K562 (cell line): ENCODE data around the gene WNT11. TPM values are rescaled to one million over a fixed set of nuclear protein-coding genes. Genes with fewer than 3 reads are reported as not detected.

Experiments
- ATAC-seq: fragments of 200-7000 bp; cut with Tn5 transposase; 3 replicates; pipeline ENCODE4 v1.9.1; 2020; ENCODE audit warnings: moderate library complexity
- BruUV-seq: library from RNA; stranded (reverse); fragments of 400-500 nt; replicated peaks from 2 replicates; lab custom pipeline; 2021; lab: Mats Ljungman, UMichigan
- CTCF ChIA-PET: fragments of 300-600 bp; formaldehyde crosslinking; extraction: SDS; loops from one replicate; lab custom pipeline; 2021; ENCODE audit warnings: low intra/inter-chr PET ratio; lab: Yijun Ruan, JAX
- POLR2A ChIA-PET: fragments of 300-600, 350-650 bp; sonication (Branson Sonifier 250); formaldehyde crosslinking; extraction: SDS; loops from one replicate; lab custom pipeline; 2021; ENCODE audit warnings: antibody characterized with exemption, inconsistent platforms; lab: Yijun Ruan, JAX
- DNase-seq, 4 experiments: peaks; one replicate each; pipeline versions ENCODE4 v3.0.0 to v3.0.0-alpha.2; 2011 to 2018; ENCODE audit warnings: low spot score in 3 of 4, mixed read lengths in 3 of 4; ENCODE audit errors: extremely low read depth in 1 of 4
- FAIRE-seq: peaks from 2 replicates; lab custom pipeline; 2011; peaks lifted over from hg19 to GRCh38; lab: Jason Lieb, UNC
- H2AFZ ChIP-seq: 2 replicates; pipeline ENCODE4 v1.6.0; 2011; ENCODE audit warnings: low read depth, low read length, control low read depth, inconsistent platforms
- H3K27ac ChIP-seq: fragments of 200-600 bp; 3 replicates; pipeline ENCODE4 v1.8.0; 2011; ENCODE audit warnings: low read depth, mild to moderate bottlenecking, control low read depth, inconsistent platforms, low read length, moderate library complexity, mixed read lengths; ENCODE audit errors: extremely low read depth
- H3K27me3 ChIP-seq, 2 experiments: fragments of 300-600 bp in 1 of 2; 2 replicates in 1 of 2; 3 replicates in 1 of 2; pipeline versions ENCODE4 v1.6.0 to v1.8.0; 2011; ENCODE audit warnings: inconsistent platforms in 2 of 2, low read length in 2 of 2, mild to moderate bottlenecking in 1 of 2, mixed read lengths in 1 of 2, moderate library complexity in 1 of 2; ENCODE audit not compliant: control insufficient read depth in 2 of 2, insufficient read depth in 2 of 2
- H3K36me3 ChIP-seq: fragments of 300-600 bp; 3 replicates; pipeline ENCODE4 v1.8.0; 2011; ENCODE audit warnings: mild to moderate bottlenecking, low read length, inconsistent platforms; ENCODE audit not compliant: control insufficient read depth, insufficient read depth
- H3K4me1 ChIP-seq, 2 experiments: fragments of 200-600 bp in 1 of 2; replicated peaks in 1 of 2; 2 replicates in 1 of 2; 3 replicates in 1 of 2; pipeline versions ENCODE4 v1.5.1 to v1.8.0; 2011; ENCODE audit warnings: inconsistent platforms in 2 of 2, low read length in 2 of 2, mild to moderate bottlenecking in 1 of 2, mixed read lengths in 1 of 2, moderate library complexity in 1 of 2; ENCODE audit not compliant: control insufficient read depth in 2 of 2, insufficient read depth in 2 of 2
- H3K4me2 ChIP-seq: 2 replicates; pipeline ENCODE4 v1.6.1; 2011; ENCODE audit warnings: low read length, control low read depth, inconsistent platforms, mixed read lengths; ENCODE audit not compliant: insufficient read depth
- H3K4me3 ChIP-seq: fragments of 200-600 bp; sonication (generic), shearing (Covaris generic); 2 replicates; pipeline ENCODE4 v1.5.1; 2016; ENCODE audit warnings: control low read depth, inconsistent platforms
- H3K79me2 ChIP-seq: fragments of 200-600 bp; 3 replicates; pipeline ENCODE4 v1.8.0; 2011; ENCODE audit warnings: low read length, inconsistent platforms; ENCODE audit not compliant: control insufficient read depth, insufficient read depth
- H3K9ac ChIP-seq, 2 experiments: 2 replicates each; pipeline versions ENCODE4 v1.6.0 to v1.6.1; 2011; ENCODE audit warnings: low read depth in 2 of 2, low read length in 2 of 2, control low read depth in 1 of 2, inconsistent platforms in 1 of 2, mild to moderate bottlenecking in 1 of 2, mixed read lengths in 1 of 2; ENCODE audit not compliant: insufficient read depth in 1 of 2
- H3K9me1 ChIP-seq: one replicate; pipeline ENCODE4 v1.6.0; 2011; ENCODE audit warnings: inconsistent platforms, mild to moderate bottlenecking, low read length, moderate library complexity; ENCODE audit not compliant: control insufficient read depth, insufficient read depth
- H3K9me3 ChIP-seq: replicated peaks from 2 replicates; pipeline ENCODE4 v1.5.1; 2011; ENCODE audit warnings: low read depth, low read length, inconsistent platforms; ENCODE audit not compliant: control insufficient read depth, insufficient read depth
- H4K20me1 ChIP-seq: replicated peaks from 2 replicates; pipeline ENCODE4 v1.6.1; 2011; ENCODE audit warnings: low read length, inconsistent platforms, mixed read lengths; ENCODE audit not compliant: control insufficient read depth, insufficient read depth
- AFF1 ChIP-seq, 2 experiments: fragments of 450-650 bp; IDR thresholded peaks; 2 replicates each; pipeline ENCODE4 v1.6.1; 2018; ENCODE audit warnings: mild to moderate bottlenecking in 2 of 2, low read depth in 1 of 2; ENCODE audit not compliant: partially characterized antibody in 2 of 2
- CHD1 ChIP-seq: fragments of 200-600 bp; sonication (generic); IDR thresholded peaks from one replicate; pipeline ENCODE4 v1.6.1; 2012; ENCODE audit warnings: mild to moderate bottlenecking, moderate library complexity, low read length, inconsistent platforms
- FOXA1 ChIP-seq: fragments of 450-650 bp; IDR thresholded peaks from 2 replicates; pipeline ENCODE4 v1.6.1; 2016; ENCODE audit warnings: mild to moderate bottlenecking, borderline replicate concordance
- IRF1 ChIP-seq: sonication (generic); formaldehyde crosslinking; IDR thresholded peaks from 2 replicates; pipeline ENCODE4 v1.8.0; 2022; ENCODE audit warnings: missing genetic modification reagents, mild to moderate bottlenecking, borderline replicate concordance
- MED1 ChIP-seq: sonication (generic); formaldehyde crosslinking; IDR thresholded peaks from 2 replicates; pipeline ENCODE4 v1.8.1; 2023; ENCODE audit warnings: missing genetic modification reagents, borderline replicate concordance
- NCOA6 ChIP-seq: fragments of 450-650 bp; IDR thresholded peaks from 2 replicates; pipeline ENCODE4 v1.6.1; 2017; ENCODE audit warnings: mild to moderate bottlenecking
- TAF9B ChIP-seq: fragments of 450-650 bp; IDR thresholded peaks from 2 replicates; pipeline ENCODE4 v1.6.1; 2018; ENCODE audit warnings: mild to moderate bottlenecking; ENCODE audit not compliant: partially characterized antibody
- ZNF41 ChIP-seq: fragments of 250-450 bp; sonication (Bioruptor Pico); conservative IDR thresholded peaks from 2 replicates; pipeline ENCODE4 v1.4.0; 2020; ENCODE audit warnings: mild to moderate bottlenecking
- ZNF668 ChIP-seq: fragments of 250-450 bp; sonication (Bioruptor Pico); IDR thresholded peaks from 2 replicates; pipeline ENCODE4 v1.8.0; 2022; ENCODE audit warnings: mild to moderate bottlenecking, inconsistent platforms
- WGBS: fragments of 100-300 bp; shearing (Covaris generic); methylation state at CpG from one replicate; pipeline ENCODE4 v1.1.6; 2016; ENCODE audit warnings: low coverage, mixed read lengths; ENCODE audit not compliant: insufficient coverage; ENCODE audit errors: missing lambda C conversion rate; 5-methylcytosine and 5-hydroxymethylcytosine counted together
- in situ Hi-C: fragments of 300-500 bp; cut with MboI; formaldehyde crosslinking; loops from 4 replicates; pipeline ENCODE4 v1.15.0; 2018; ENCODE audit warnings: inconsistent platforms, mixed read lengths
- intact Hi-C: fragments of 100-400 bp; cut with micrococcal nuclease; formaldehyde crosslinking; loops from 2 replicates; pipeline ENCODE4 v1.14.2; 2022
- polyA plus RNA-seq, 8 experiments: library from polyadenylated mRNA; depleted of rRNA in 4 of 8; stranded (reverse) in 5 of 8; unstranded in 3 of 8; fragments of >200 nt; fragmentation: Nextera tagmentation in 2 of 8; fragmentation: Illumina TruSeq in 1 of 8; extraction: Ambion mirVana in 2 of 8; extraction: Trizol in 1 of 8; gene quantifications; 2 replicates each; pipeline versions ENCODE4 v1.2.1 to v1.2.3, GENCODE V29; 2011 to 2014; ENCODE audit warnings: inconsistent platforms in 1 of 8, missing spikeins in 1 of 8
- total RNA-seq, 7 experiments: library from RNA; depleted of rRNA in 6 of 7; stranded (reverse); fragments of >200 nt in 6 of 7; fragmentation: Illumina TruSeq in 2 of 7; extraction: Trizol in 2 of 7; gene quantifications; 2 replicates each; pipeline versions ENCODE4 v1.2.1 to v1.2.3, GENCODE V29; 2011 to 2021; ENCODE audit warnings: low replicate concordance in 1 of 7

WNT11 gene
- total and polyA plus RNA-seq, 9 of the 15 experiments (the other 6 are each of a cell fraction or from before 2014, with no cell fraction given) = 0.03 to 0.20 (median 0.09) TPM; not detected in 4

- no peaks in the 10 kb centered on the region for H3K36me3 ChIP-seq
- H3K79me2 ChIP-seq = no peaks in the 10 kb centered on the region
- H3K4me2 ChIP-seq = no peak overlapping the region
- FAIRE-seq (no peak), ATAC-seq (no peak), DNase-seq (no peak)
- peaks cover 10 to 42% of the 10 kb centered on the region in 2 experiments; a peak in 4 of 5 replicates for H3K4me1 ChIP-seq
- ChIA-PET POLR2A (interaction anchor here (0.6 kb wide), 3 partner anchors 13 to 389 kb away, joined by 3 read pairs; no protein-coding TSS in a partner anchor), CTCF (no interaction called here)
- H3K9me1 ChIP-seq = no peaks in the 10 kb centered on the region
- no peak overlapping the region for H3K9ac ChIP-seq
- H3K4me3 ChIP-seq = no peak overlapping the region
- TF ChIP-seq IRF1 (no peak), NCOA6 (no peak), CHD1 (no peak), TAF9B (no peak), FOXA1 (no peak), ZNF668 (CRISPR knock-in tag) (no peak), MED1 (no peak), ZNF41 (CRISPR knock-in tag) (no peak), AFF1 (IDR thresholded peaks at IDR 0.05; ENCODE audit: low read depth in 1 of 2, partially characterized antibody in 2 of 2) (no peak)
- in situ Hi-C loops (no loop called here), intact Hi-C loops (no loop called here)
- no peak overlapping the region for H3K27ac ChIP-seq
- H3K27me3 ChIP-seq = peaks cover 0 to 10% of the 10 kb centered on the region in 2 experiments; a peak in 2 of 5 replicates
- H3K9me3 ChIP-seq = no peaks in the 10 kb centered on the region
- no peaks in the 10 kb centered on the region for H4K20me1 ChIP-seq
- no TSS peak for BruUV-seq
- 44% methylated on average over 30 of the region's 35 CpGs for WGBS
- H2AFZ ChIP-seq = no peak overlapping the region
Observed at GRCh38 chr11:76210931-76211851, 4.9 kb upstream of the WNT11 start.
